Neutrophil (primary cell): ENCODE data around the gene NOTCH1.
"Not testable (repeated sequence)": the region's sequence is repeated elsewhere in the genome, so short reads cannot be mapped to it uniquely, and the experiment has no call there.

Experiments
- H3K27ac ChIP-seq: fragments of 200-600 bp; sonication (generic); 2 replicates; pipeline ENCODE4 v1.5.1; 2016; ENCODE audit warnings: mild to moderate bottlenecking, moderate library complexity
- H3K27me3 ChIP-seq: fragments of 200-600 bp; sonication (generic); 2 replicates; pipeline ENCODE4 v1.6.0; 2016; ENCODE audit warnings: mild to moderate bottlenecking
- H3K36me3 ChIP-seq: fragments of 200-600 bp; sonication (generic); 2 replicates; pipeline ENCODE4 v1.5.1; 2017
- H3K4me1 ChIP-seq, 2 experiments: fragments of 200-600 bp in 1 of 2; sonication (generic) in 1 of 2; 1 replicate in 1 of 2; 2 replicates in 1 of 2; pipeline versions ENCODE4 v1.5.1 to v1.6.1; 2013 to 2016; ENCODE audit warnings: low read depth in 1 of 2, low read length in 1 of 2, mild to moderate bottlenecking in 1 of 2, moderate library complexity in 1 of 2; ENCODE audit not compliant: control insufficient read depth in 1 of 2, insufficient read depth in 1 of 2
- H3K4me3 ChIP-seq, 2 experiments: fragments of 200-600 bp in 1 of 2; sonication (generic) in 1 of 2; 1 replicate in 1 of 2; 2 replicates in 1 of 2; pipeline ENCODE4 v1.5.1; 2013 to 2016; ENCODE audit warnings: low read depth in 1 of 2, low read length in 1 of 2, mild to moderate bottlenecking in 1 of 2, moderate library complexity in 1 of 2
- H3K9me3 ChIP-seq: fragments of 200-600 bp; sonication (generic); 2 replicates; pipeline ENCODE4 v1.5.1; 2016
- CTCF ChIP-seq: fragments of 200-600 bp; sonication (generic); IDR thresholded peaks from 2 replicates; pipeline ENCODE4 v1.5.1; 2016; ENCODE audit warnings: antibody characterized with exemption

Gene NOTCH1

GRCh38 chr9:136576269-136576626 is 30.4 kb upstream of the NOTCH1 start:
- H3K4me1 ChIP-seq, result peaks cover 8 to 9% of the 10 kb centered on the region in 2 experiments
- H3K4me3 ChIP-seq, result no peak overlapping the region
- H3K36me3 ChIP-seq, result no peaks in the 10 kb centered on the region
- no peak for TF ChIP-seq CTCF
- no peak overlapping the region for H3K27ac ChIP-seq
- H3K27me3 ChIP-seq, result peaks cover 17% of the 10 kb centered on the region
- H3K9me3 ChIP-seq, result no peaks in the 10 kb centered on the region

GRCh38 chr9:136575626-136576268 is 29.9 kb upstream of the NOTCH1 start:
- no peaks in the 10 kb centered on the region for H3K9me3 ChIP-seq
- H3K4me3 ChIP-seq, result no peak overlapping the region
- no peak for TF ChIP-seq CTCF
- peaks cover 8 to 9% of the 10 kb centered on the region in 2 experiments for H3K4me1 ChIP-seq
- no peaks in the 10 kb centered on the region for H3K36me3 ChIP-seq
- peaks cover 17% of the 10 kb centered on the region for H3K27me3 ChIP-seq
- H3K27ac ChIP-seq, result no peak overlapping the region

- H3K9me3 ChIP-seq, H3K27ac ChIP-seq, H3K4me3 ChIP-seq, H3K4me1 ChIP-seq, H3K36me3 ChIP-seq: not testable (repeated sequence)
- H3K27me3 ChIP-seq, result peaks cover 16% of the 10 kb centered on the region
These were observed 28.8 kb upstream of the NOTCH1 start for GRCh38 chr9:136574606-136575005.

DNA sequence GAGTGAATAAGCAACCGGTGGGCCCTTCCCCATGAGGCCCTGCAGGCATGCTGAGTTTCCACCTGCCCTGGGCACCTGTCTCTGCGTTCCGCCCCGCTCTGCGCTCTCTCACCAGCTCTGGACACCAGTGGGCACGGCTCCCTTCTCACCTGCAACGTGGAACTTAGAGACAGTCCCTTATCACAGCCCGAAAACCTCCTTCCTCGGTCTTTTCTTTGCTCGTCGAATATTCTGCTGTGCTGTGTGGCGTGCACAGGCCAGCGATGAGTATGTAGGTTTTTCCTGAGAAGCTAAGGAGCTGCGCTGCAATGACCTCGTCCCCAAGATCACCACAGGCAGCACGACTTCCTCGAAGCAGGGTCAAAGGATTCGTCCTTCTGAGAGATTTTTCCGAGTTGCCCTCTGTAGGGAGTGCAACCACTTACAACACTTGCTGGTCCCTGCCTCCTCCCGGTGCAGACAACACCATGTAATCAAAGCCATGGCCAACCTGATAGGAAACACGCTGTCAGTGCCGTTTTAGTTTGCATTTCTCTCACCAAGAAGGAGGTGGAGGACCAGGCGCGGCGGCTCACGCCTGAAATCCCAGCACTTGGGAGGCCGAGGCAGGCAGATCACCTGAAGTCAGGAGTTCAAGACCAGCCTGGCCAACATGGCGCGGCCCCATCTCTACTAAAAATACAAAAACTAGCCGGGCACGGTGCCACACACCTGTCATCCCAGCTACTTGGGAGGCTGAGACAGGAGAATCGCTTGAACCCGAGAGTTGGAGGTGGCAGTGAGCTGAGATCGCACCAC is 27.2 kb upstream of the NOTCH1 start:
- Histone ChIP-seq H3K9me3 (no peaks in the 10 kb centered on the region), H3K27me3 (peaks cover 1% of the 10 kb centered on the region), H3K36me3 (no peaks in the 10 kb centered on the region), H3K27ac (no peak overlapping the region), H3K4me1 (peaks cover 0 to 4% of the 10 kb centered on the region in 2 experiments), H3K4me3 (no peak overlapping the region)
- no peak for TF ChIP-seq CTCF

GRCh38 chr9:136572003-136572827 is 26.4 kb upstream of the NOTCH1 start:
- no peaks in the 10 kb centered on the region for H3K9me3 ChIP-seq
- no peaks in the 10 kb centered on the region for H3K27me3 ChIP-seq
- peaks cover 0 to 4% of the 10 kb centered on the region in 2 experiments for H3K4me1 ChIP-seq
- H3K4me3 ChIP-seq, result no peak overlapping the region
- H3K27ac ChIP-seq, result no peak overlapping the region
- no peaks in the 10 kb centered on the region for H3K36me3 ChIP-seq
- TF ChIP-seq CTCF, result no peak
